K562 (cell line): ENCODE measurements around the gene C1orf198. TPM values are rescaled to one million over a fixed set of nuclear protein-coding genes. Genes with fewer than 3 reads are reported as not detected.

Source experiments
- ATAC-seq: fragments of 200-7000 bp; cut with Tn5 transposase; 3 replicates; pipeline ENCODE4 v1.9.1; 2020; ENCODE audit warnings: moderate library complexity
- BruUV-seq: library from RNA; stranded (reverse); fragments of 400-500 nt; replicated peaks from 2 replicates; lab custom pipeline; 2021; lab: Mats Ljungman, UMichigan
- CTCF ChIA-PET: fragments of 300-600 bp; formaldehyde crosslinking; extraction: SDS; loops from one replicate; lab custom pipeline; 2021; ENCODE audit warnings: low intra/inter-chr PET ratio; lab: Yijun Ruan, JAX
- POLR2A ChIA-PET: fragments of 300-600, 350-650 bp; sonication (Branson Sonifier 250); formaldehyde crosslinking; extraction: SDS; loops from one replicate; lab custom pipeline; 2021; ENCODE audit warnings: antibody characterized with exemption, inconsistent platforms; lab: Yijun Ruan, JAX
- DNase-seq, 4 experiments: peaks; one replicate each; pipeline versions ENCODE4 v3.0.0 to v3.0.0-alpha.2; 2011 to 2018; ENCODE audit warnings: low spot score in 3 of 4, mixed read lengths in 3 of 4; ENCODE audit errors: extremely low read depth in 1 of 4
- FAIRE-seq: peaks from 2 replicates; lab custom pipeline; 2011; peaks lifted over from hg19 to GRCh38; lab: Jason Lieb, UNC
- H2AFZ ChIP-seq: 2 replicates; pipeline ENCODE4 v1.6.0; 2011; ENCODE audit warnings: low read depth, low read length, control low read depth, inconsistent platforms
- H3K27ac ChIP-seq: fragments of 200-600 bp; 3 replicates; pipeline ENCODE4 v1.8.0; 2011; ENCODE audit warnings: low read depth, mild to moderate bottlenecking, control low read depth, inconsistent platforms, low read length, moderate library complexity, mixed read lengths; ENCODE audit errors: extremely low read depth
- H3K27me3 ChIP-seq, 2 experiments: fragments of 300-600 bp in 1 of 2; 2 replicates in 1 of 2; 3 replicates in 1 of 2; pipeline versions ENCODE4 v1.6.0 to v1.8.0; 2011; ENCODE audit warnings: inconsistent platforms in 2 of 2, low read length in 2 of 2, mild to moderate bottlenecking in 1 of 2, mixed read lengths in 1 of 2, moderate library complexity in 1 of 2; ENCODE audit not compliant: control insufficient read depth in 2 of 2, insufficient read depth in 2 of 2
- H3K36me3 ChIP-seq: fragments of 300-600 bp; 3 replicates; pipeline ENCODE4 v1.8.0; 2011; ENCODE audit warnings: mild to moderate bottlenecking, low read length, inconsistent platforms; ENCODE audit not compliant: control insufficient read depth, insufficient read depth
- H3K4me1 ChIP-seq, 2 experiments: fragments of 200-600 bp in 1 of 2; replicated peaks in 1 of 2; 2 replicates in 1 of 2; 3 replicates in 1 of 2; pipeline versions ENCODE4 v1.5.1 to v1.8.0; 2011; ENCODE audit warnings: inconsistent platforms in 2 of 2, low read length in 2 of 2, mild to moderate bottlenecking in 1 of 2, mixed read lengths in 1 of 2, moderate library complexity in 1 of 2; ENCODE audit not compliant: control insufficient read depth in 2 of 2, insufficient read depth in 2 of 2
- H3K4me2 ChIP-seq: 2 replicates; pipeline ENCODE4 v1.6.1; 2011; ENCODE audit warnings: low read length, control low read depth, inconsistent platforms, mixed read lengths; ENCODE audit not compliant: insufficient read depth
- H3K4me3 ChIP-seq: fragments of 200-600 bp; sonication (generic), shearing (Covaris generic); 2 replicates; pipeline ENCODE4 v1.5.1; 2016; ENCODE audit warnings: control low read depth, inconsistent platforms
- H3K79me2 ChIP-seq: fragments of 200-600 bp; 3 replicates; pipeline ENCODE4 v1.8.0; 2011; ENCODE audit warnings: low read length, inconsistent platforms; ENCODE audit not compliant: control insufficient read depth, insufficient read depth
- H3K9ac ChIP-seq, 2 experiments: 2 replicates each; pipeline versions ENCODE4 v1.6.0 to v1.6.1; 2011; ENCODE audit warnings: low read depth in 2 of 2, low read length in 2 of 2, control low read depth in 1 of 2, inconsistent platforms in 1 of 2, mild to moderate bottlenecking in 1 of 2, mixed read lengths in 1 of 2; ENCODE audit not compliant: insufficient read depth in 1 of 2
- H3K9me1 ChIP-seq: one replicate; pipeline ENCODE4 v1.6.0; 2011; ENCODE audit warnings: inconsistent platforms, mild to moderate bottlenecking, low read length, moderate library complexity; ENCODE audit not compliant: control insufficient read depth, insufficient read depth
- H3K9me3 ChIP-seq: replicated peaks from 2 replicates; pipeline ENCODE4 v1.5.1; 2011; ENCODE audit warnings: low read depth, low read length, inconsistent platforms; ENCODE audit not compliant: control insufficient read depth, insufficient read depth
- H4K20me1 ChIP-seq: replicated peaks from 2 replicates; pipeline ENCODE4 v1.6.1; 2011; ENCODE audit warnings: low read length, inconsistent platforms, mixed read lengths; ENCODE audit not compliant: control insufficient read depth, insufficient read depth
- ARID4B ChIP-seq: sonication (generic); formaldehyde crosslinking; IDR thresholded peaks from 2 replicates; pipeline ENCODE4 v1.8.0; 2022; ENCODE audit warnings: mild to moderate bottlenecking, missing genetic modification reagents
- CCNT2 ChIP-seq: IDR thresholded peaks from 2 replicates; pipeline ENCODE4 v1.6.1; 2011; ENCODE audit warnings: borderline replicate concordance, low read depth, mild to moderate bottlenecking, moderate library complexity, mixed read lengths, low read length; ENCODE audit not compliant: insufficient read length; ENCODE audit errors: extremely low read depth
- PHF8 ChIP-seq: fragments of 200-600 bp; sonication (generic); IDR thresholded peaks from 2 replicates; pipeline ENCODE4 v1.6.1; 2012; ENCODE audit warnings: mixed run types, mild to moderate bottlenecking, inconsistent platforms, low read length, moderate library complexity, borderline replicate concordance
- WGBS: fragments of 100-300 bp; shearing (Covaris generic); methylation state at CpG from one replicate; pipeline ENCODE4 v1.1.6; 2016; ENCODE audit warnings: low coverage, mixed read lengths; ENCODE audit not compliant: insufficient coverage; ENCODE audit errors: missing lambda C conversion rate; 5-methylcytosine and 5-hydroxymethylcytosine counted together
- in situ Hi-C: fragments of 300-500 bp; cut with MboI; formaldehyde crosslinking; loops from 4 replicates; pipeline ENCODE4 v1.15.0; 2018; ENCODE audit warnings: inconsistent platforms, mixed read lengths
- intact Hi-C: fragments of 100-400 bp; cut with micrococcal nuclease; formaldehyde crosslinking; loops from 2 replicates; pipeline ENCODE4 v1.14.2; 2022
- polyA plus RNA-seq, 8 experiments: library from polyadenylated mRNA; depleted of rRNA in 4 of 8; stranded (reverse) in 5 of 8; unstranded in 3 of 8; fragments of >200 nt; fragmentation: Nextera tagmentation in 2 of 8; fragmentation: Illumina TruSeq in 1 of 8; extraction: Ambion mirVana in 2 of 8; extraction: Trizol in 1 of 8; gene quantifications; 2 replicates each; pipeline versions ENCODE4 v1.2.1 to v1.2.3, GENCODE V29; 2011 to 2014; ENCODE audit warnings: inconsistent platforms in 1 of 8, missing spikeins in 1 of 8
- total RNA-seq, 7 experiments: library from RNA; depleted of rRNA in 6 of 7; stranded (reverse); fragments of >200 nt in 6 of 7; fragmentation: Illumina TruSeq in 2 of 7; extraction: Trizol in 2 of 7; gene quantifications; 2 replicates each; pipeline versions ENCODE4 v1.2.1 to v1.2.3, GENCODE V29; 2011 to 2021; ENCODE audit warnings: low replicate concordance in 1 of 7

Gene C1orf198
- total and polyA plus RNA-seq, 9 of the 15 experiments (the other 6 are each of a cell fraction or from before 2014, with no cell fraction given), result 2.0 to 15.1 (median 10.4) TPM

- CTCF ChIA-PET, result no interaction called here
- 3% methylated on average over 4 of the region's 4 CpGs for WGBS
- ATAC-seq, result no peak
Observed at GRCh38 chr1:230819976-230820375, 48.3 kb downstream of the C1orf198 start.

More at GRCh38 chr1:230819976-230820375, 48.3 kb downstream of the C1orf198 start:
- Histone ChIP-seq H3K79me2 (no peaks in the 10 kb centered on the region), H4K20me1 (no peaks in the 10 kb centered on the region), H3K4me2 (no peak overlapping the region), H3K36me3 (no peaks in the 10 kb centered on the region), H3K9me1 (no peaks in the 10 kb centered on the region), H3K9me3 (no peaks in the 10 kb centered on the region), H3K4me3 (no peak overlapping the region), H3K27ac (no peak overlapping the region), H3K27me3 (peaks cover 26 to 53% of the 10 kb centered on the region in 2 experiments; a peak in 4 of 5 replicates), H2AFZ (no peak overlapping the region), H3K4me1 (peaks cover 0 to under 1% of the 10 kb centered on the region in 2 experiments; a peak in 3 of 5 replicates), H3K9ac (no peak overlapping the region)
- in situ Hi-C loops, result no loop called here
- TF ChIP-seq ARID4B (CRISPR knock-in tag), result no peak
- TF ChIP-seq PHF8, result no peak
- no peak for TF ChIP-seq CCNT2
- intact Hi-C loops, result no loop called here
- no peak for DNase-seq
- FAIRE-seq, result no peak
- BruUV-seq, result no TSS peak
- POLR2A ChIA-PET, result interaction anchor here (0.7 kb wide), 1 partner anchor 341 kb away, joined by 6 read pairs; no protein-coding TSS in a partner anchor
